MM.1S (cell line): Measurements from ENCODE around the gene LY9.
A peak's percentile ranks its signal among the peaks of the same experiment; 100 is the strongest.
"Not testable (repeated sequence)": the region's sequence is repeated elsewhere in the genome, so short reads cannot be mapped to it uniquely, and the experiment has no call there.

Experiments
- DNase-seq: peaks from one replicate; pipeline ENCODE4 v3.0.0-alpha.2; 2015
- H2AFZ ChIP-seq: fragments of 300-600 bp; sonication (generic); 2 replicates; pipeline ENCODE4 v1.6.0; 2016; ENCODE audit warnings: antibody characterized with exemption, low read length
- H3F3A ChIP-seq: fragments of 300-600 bp; sonication (generic); 2 replicates; pipeline ENCODE4 v1.6.1; 2016; ENCODE audit warnings: mild to moderate bottlenecking, antibody characterized with exemption, low read length, moderate library complexity, mixed read lengths; ENCODE audit not compliant: insufficient read depth
- H3K27ac ChIP-seq: fragments of 300-600 bp; sonication (generic); 2 replicates; pipeline ENCODE4 v1.5.1; 2016; ENCODE audit warnings: mild to moderate bottlenecking, low read length
- H3K27me3 ChIP-seq: fragments of 300-600 bp; sonication (generic); replicated peaks from 2 replicates; pipeline ENCODE4 v1.6.0; 2016; ENCODE audit warnings: low read length; ENCODE audit not compliant: insufficient read depth
- H3K36me3 ChIP-seq: fragments of 300-600 bp; sonication (generic); replicated peaks from 2 replicates; pipeline ENCODE4 v1.6.1; 2016; ENCODE audit warnings: mild to moderate bottlenecking, low read length, mixed read lengths; ENCODE audit not compliant: insufficient read depth
- H3K4me1 ChIP-seq: fragments of 300-600 bp; sonication (generic); 2 replicates; pipeline ENCODE4 v1.6.1; 2016; ENCODE audit warnings: low read length, mixed read lengths
- H3K4me2 ChIP-seq: fragments of 300-600 bp; sonication (generic); 2 replicates; pipeline ENCODE4 v1.6.0; 2016; ENCODE audit warnings: low read depth, low read length
- H3K4me3 ChIP-seq: fragments of 300-600 bp; sonication (generic); 2 replicates; pipeline ENCODE4 v1.5.1; 2016; ENCODE audit warnings: low read length, mixed read lengths
- H3K79me2 ChIP-seq: fragments of 300-600 bp; sonication (generic); 2 replicates; pipeline ENCODE4 v1.6.1; 2016; ENCODE audit warnings: mixed run types, low read length, mixed read lengths
- H3K9ac ChIP-seq: fragments of 300-600 bp; sonication (generic); 2 replicates; pipeline ENCODE4 v1.6.1; 2016; ENCODE audit warnings: low read length, mixed read lengths
- H3K9me2 ChIP-seq: fragments of 300-600 bp; sonication (generic); replicated peaks from 2 replicates; pipeline ENCODE4 v1.6.1; 2016; ENCODE audit warnings: mild to moderate bottlenecking, low read length, mixed read lengths; ENCODE audit not compliant: insufficient read depth
- H3K9me3 ChIP-seq: fragments of 300-600 bp; sonication (generic); replicated peaks from 2 replicates; pipeline ENCODE4 v1.6.1; 2016; ENCODE audit warnings: mild to moderate bottlenecking, low read length, mixed read lengths; ENCODE audit not compliant: insufficient read depth
- H4K20me1 ChIP-seq: fragments of 300-600 bp; sonication (generic); 2 replicates; pipeline ENCODE4 v1.6.1; 2016; ENCODE audit warnings: mild to moderate bottlenecking, low read length, moderate library complexity, mixed read lengths; ENCODE audit not compliant: insufficient read depth
- CTCF ChIP-seq: fragments of 300-600 bp; sonication (generic); IDR thresholded peaks from 2 replicates; pipeline ENCODE4 v1.5.1; 2016; ENCODE audit warnings: antibody characterized with exemption, low read length, mixed read lengths
- EZH2 ChIP-seq: fragments of 300-600 bp; sonication (generic); optimal IDR thresholded peaks from 2 replicates; pipeline ENCODE3; 2017; ENCODE audit warnings: low read depth, mild to moderate bottlenecking, antibody characterized with exemption, low read length, mixed read lengths
- EZH2phosphoT487 ChIP-seq: fragments of 300-600 bp; sonication (generic); IDR thresholded peaks from 2 replicates; pipeline ENCODE4 v1.6.1; 2018; ENCODE audit warnings: antibody characterized with exemption, low read length

Gene LY9

GRCh38 chr1:160780398-160780755 lies 15.6 kb upstream of the LY9 start:
- H4K20me1 ChIP-seq, result no peaks in the 10 kb centered on the region
- no peaks in the 10 kb centered on the region for H3K36me3 ChIP-seq
- H3K79me2 ChIP-seq, result no peaks in the 10 kb centered on the region

GRCh38 chr1:160781186-160781766 lies 14.7 kb upstream of the LY9 start:
- Histone ChIP-seq H3K9me2 (no peaks in the 10 kb centered on the region), H3K4me1 (peaks cover 28% of the 10 kb centered on the region), H3K4me3 (no peak overlapping the region), H3K79me2 (no peaks in the 10 kb centered on the region), H2AFZ (peak overlapping the region; percentile 41), H3F3A (peaks cover 16% of the 10 kb centered on the region), H3K4me2 (peak overlapping the region; percentile 66), H3K36me3 (no peaks in the 10 kb centered on the region), H3K9ac (peak overlapping the region; percentile 55), H3K27ac (peak overlapping the region; percentile 90), H4K20me1 (no peaks in the 10 kb centered on the region), H3K27me3 (no peaks in the 10 kb centered on the region), H3K9me3 (no peaks in the 10 kb centered on the region)
- DNase-seq, result no peak
- no peak for TF ChIP-seq EZH2phosphoT487
- TF ChIP-seq CTCF, result no peak
- TF ChIP-seq EZH2, result no peak

More at GRCh38 chr1:160780398-160780755, 15.6 kb upstream of the LY9 start:
- Histone ChIP-seq H3K27ac (no peak overlapping the region), H3K4me3 (no peak overlapping the region), H3K4me2 (no peak overlapping the region), H2AFZ (no peak overlapping the region), H3K9me3 (no peaks in the 10 kb centered on the region), H3F3A (peaks cover 16% of the 10 kb centered on the region), H3K4me1 (peaks cover 28% of the 10 kb centered on the region), H3K9ac (no peak overlapping the region), H3K9me2 (no peaks in the 10 kb centered on the region), H3K27me3 (no peaks in the 10 kb centered on the region)
- DNase-seq, result no peak
- no peak for TF ChIP-seq CTCF
- no peak for TF ChIP-seq EZH2phosphoT487
- TF ChIP-seq EZH2, result no peak

GRCh38 chr1:160781914-160782689 lies 13.9 kb upstream of the LY9 start:
- Histone ChIP-seq H3K27me3 (no peaks in the 10 kb centered on the region), H3K4me2 (peak overlapping the region; percentile 66), H3K9me3 (no peaks in the 10 kb centered on the region), H3K27ac (peak overlapping the region; percentile 90), H4K20me1 (no peaks in the 10 kb centered on the region), H3K36me3 (no peaks in the 10 kb centered on the region), H2AFZ (peak overlapping the region; percentile 41), H3K9me2 (no peaks in the 10 kb centered on the region), H3K4me3 (peak overlapping the region; percentile 16; the same call in 1 of the 2 replicates), H3F3A (peaks cover 16% of the 10 kb centered on the region), H3K79me2 (no peaks in the 10 kb centered on the region), H3K4me1 (peaks cover 28% of the 10 kb centered on the region), H3K9ac (peak overlapping the region; percentile 55)
- peak; percentile 98 for DNase-seq
- TF ChIP-seq EZH2 (no peak), EZH2phosphoT487 (no peak), CTCF (no peak)

- H3K9me2 ChIP-seq, H3K27me3 ChIP-seq, H3K4me2 ChIP-seq, H3K9me3 ChIP-seq, H3K36me3 ChIP-seq, DNase-seq, H3K4me3 ChIP-seq, H2AFZ ChIP-seq, H3K9ac ChIP-seq, H4K20me1 ChIP-seq, H3K79me2 ChIP-seq: not testable (repeated sequence)
- H3F3A ChIP-seq, result peaks cover 16% of the 10 kb centered on the region
- peaks cover 28% of the 10 kb centered on the region for H3K4me1 ChIP-seq
- peak overlapping the region; percentile 90; the same call in 1 of the 2 replicates for H3K27ac ChIP-seq
Observed at GRCh38 chr1:160782988-160783765, 12.8 kb upstream of the LY9 start.
